Stimulated activated CD8-positive, alpha-beta memory T cell treated with anti-CD3 and anti-CD28 coated beads, Interleukin-15, amount 100 ng/mL, for 1 hour (primary cell): ENCODE data around the gene ZNRD2.
"Not testable (repeated sequence)": the region's sequence is repeated elsewhere in the genome, so short reads cannot be mapped to it uniquely, and the experiment has no call there.

Experiments used
- DNase-seq: peaks from one replicate; pipeline ENCODE4 v3.0.0-alpha.2; 2020; ENCODE audit warnings: low read depth

ZNRD2 gene

DNA sequence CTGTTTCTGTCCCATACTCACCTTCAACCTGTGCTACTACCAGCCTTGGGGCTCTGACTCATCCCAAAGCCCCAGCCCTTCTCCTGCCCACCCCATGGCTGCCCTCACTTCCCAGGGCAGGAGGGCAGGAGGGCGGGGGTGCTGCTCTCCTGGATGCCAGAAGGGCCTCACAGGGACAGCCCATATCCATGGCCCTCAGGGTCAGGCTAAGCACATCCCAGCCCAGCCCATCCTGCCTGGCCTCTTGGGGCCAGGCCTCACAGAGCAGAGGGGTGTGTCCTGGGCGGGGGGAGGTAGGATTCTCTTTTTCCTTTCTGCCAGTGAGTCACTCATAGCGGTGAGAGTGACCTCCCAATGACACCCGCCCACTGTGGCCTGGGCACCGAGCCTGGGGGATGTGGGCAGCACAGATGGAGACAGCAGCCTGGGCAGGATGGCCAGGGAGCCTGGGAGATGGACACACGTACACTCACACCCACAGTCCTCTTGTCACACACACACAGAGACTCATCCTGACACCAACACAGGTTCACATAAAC lies 14.5 kb upstream of the ZNRD2 start:
- no peak for DNase-seq

GRCh38 chr11:65556470-65557279 lies 13.6 kb upstream of the ZNRD2 start:
- no peak for DNase-seq

DNA sequence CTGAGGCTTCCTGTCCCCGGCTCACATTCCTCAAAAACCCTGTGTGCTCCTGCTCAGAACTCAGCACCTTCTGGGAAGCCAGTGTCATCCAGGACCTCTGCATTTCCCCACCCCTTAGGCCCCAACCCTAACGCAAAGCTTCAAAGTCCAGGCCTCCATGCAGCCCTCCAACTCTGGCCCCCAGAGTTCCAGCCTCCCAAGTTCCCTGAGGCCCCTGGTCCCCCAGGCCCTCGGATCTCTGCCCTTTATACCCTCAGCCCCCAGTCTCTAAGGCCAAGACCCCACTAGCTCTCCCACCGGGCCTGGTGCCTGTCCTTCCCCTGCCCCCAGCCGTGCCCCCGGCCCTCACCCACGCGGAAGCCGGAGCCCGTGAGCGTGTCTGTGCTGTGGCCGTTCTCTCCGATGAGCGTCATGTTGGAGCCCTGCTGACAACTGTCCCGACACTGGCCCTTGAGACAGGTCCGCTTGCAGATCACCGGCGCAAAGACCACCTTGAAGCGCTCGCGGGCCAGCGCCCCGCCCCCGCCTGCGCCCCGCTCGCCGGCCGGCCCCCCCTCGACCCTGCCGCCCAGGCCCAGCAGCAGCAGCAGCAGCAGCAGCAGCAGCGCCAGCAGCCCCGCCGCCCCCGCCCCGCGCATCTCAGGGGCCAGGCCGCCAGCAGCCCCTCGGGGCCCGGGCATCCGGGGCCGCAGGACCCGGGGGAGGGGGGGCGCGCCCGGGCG lies 12.8 kb upstream of the ZNRD2 start:
- no peak for DNase-seq

DNA sequence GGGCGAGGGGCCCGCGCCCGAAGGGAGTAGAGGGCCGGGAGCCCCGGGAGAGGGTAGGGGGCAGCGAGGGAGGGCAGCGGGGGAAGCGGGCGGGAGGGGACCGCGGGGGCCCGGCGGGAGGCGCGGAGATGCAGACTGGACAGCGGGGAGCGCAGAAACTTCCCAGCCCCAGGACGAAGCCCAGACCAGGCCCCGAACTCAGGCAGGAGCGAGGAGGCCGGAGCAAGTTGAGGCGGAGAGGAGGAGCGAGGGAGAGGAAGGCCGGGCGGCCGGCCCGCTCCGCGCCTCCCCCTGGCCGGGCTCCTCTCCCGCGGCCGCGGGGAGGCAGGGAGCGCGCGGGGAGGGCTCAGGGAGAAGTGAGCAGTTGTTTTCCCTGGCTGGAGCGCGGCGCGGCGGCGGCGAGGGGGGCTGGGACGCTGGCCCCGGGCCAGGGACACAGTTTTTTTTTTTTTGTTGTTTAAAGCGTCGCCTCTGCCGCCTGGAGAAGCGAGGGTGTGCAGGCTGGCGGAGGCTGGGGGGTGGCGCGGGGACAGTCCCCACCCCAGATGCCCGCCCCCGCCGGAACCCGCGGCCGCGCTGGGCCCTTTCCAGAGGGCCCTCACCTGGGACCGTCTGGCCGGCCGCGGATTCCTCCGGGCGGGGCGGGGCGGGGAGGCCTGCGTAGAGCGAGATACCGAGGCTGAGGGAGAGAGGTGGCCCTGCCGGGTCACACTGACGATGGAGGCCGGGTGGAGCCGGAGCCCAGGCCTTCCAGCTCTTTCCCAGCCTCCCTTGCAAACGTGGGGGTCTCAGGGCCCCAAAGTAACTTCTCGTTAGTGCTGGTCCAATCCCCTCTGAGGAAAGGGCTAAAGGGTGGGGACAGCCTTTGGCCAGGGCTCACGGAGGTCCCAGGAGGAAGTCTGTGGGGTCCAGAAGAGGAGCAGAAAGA lies 12.0 kb upstream of the ZNRD2 start, which contains the start of gene LTBP3:
LTBP3 (minus strand) TSS at position 358 of the 928 bp plus-strand sequence. CDS start 400 bp downstream, outside the sequence.
- DNase-seq = no peak

GRCh38 chr11:65558930-65559509 lies 11.3 kb upstream of the ZNRD2 start:
- no peak for DNase-seq

DNA sequence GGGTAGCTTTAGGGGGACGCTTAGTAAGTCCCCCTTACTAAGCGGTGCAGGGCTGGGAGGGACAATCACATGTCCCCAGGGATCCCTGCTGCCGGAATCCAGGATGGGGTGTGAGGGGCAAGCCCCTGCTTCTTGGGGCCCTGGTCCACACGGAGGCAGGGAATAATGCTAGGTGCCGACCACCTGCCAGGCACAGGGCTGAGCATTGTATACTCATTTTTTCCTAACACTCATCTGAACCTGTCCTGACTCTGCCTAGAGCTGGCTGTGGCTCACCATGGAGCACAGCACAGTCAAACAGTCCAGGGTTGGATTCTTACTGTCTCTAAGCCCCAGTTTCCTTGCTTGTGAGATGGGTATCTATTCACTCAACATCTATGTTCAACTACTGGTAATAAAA lies 10.7 kb upstream of the ZNRD2 start:
- DNase-seq = no peak

GRCh38 chr11:65559951-65560537 lies 10.2 kb upstream of the ZNRD2 start:
- DNase-seq = no peak

- no peak for DNase-seq
Measured at GRCh38 chr11:65560555-65561418, 9.5 kb upstream of the ZNRD2 start.

GRCh38 chr11:65562020-65562419 lies 8.3 kb upstream of the ZNRD2 start:
- no peak for DNase-seq

- no peak for DNase-seq
Measured at GRCh38 chr11:65562788-65563187, 7.5 kb upstream of the ZNRD2 start.

DNA sequence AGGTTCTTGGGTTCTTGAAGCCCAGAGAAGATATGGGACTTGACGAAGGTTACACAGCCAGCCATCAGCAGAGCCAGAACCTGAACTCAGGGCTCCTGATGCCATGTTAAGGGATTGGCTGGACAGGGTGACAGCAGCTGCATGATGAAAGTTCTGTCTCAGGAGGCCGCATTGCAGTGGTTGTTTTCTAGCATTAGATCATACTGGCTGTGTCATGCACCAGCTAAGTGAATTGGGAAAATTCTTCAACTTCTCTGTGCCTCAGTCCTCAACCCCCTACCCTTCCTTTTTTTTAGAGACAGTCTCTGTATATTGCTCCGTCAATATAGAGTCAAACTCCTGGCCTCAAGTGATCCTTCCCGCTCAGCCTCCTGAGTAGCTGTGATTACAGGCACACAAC lies 6.7 kb upstream of the ZNRD2 start:
- DNase-seq = no peak

DNA sequence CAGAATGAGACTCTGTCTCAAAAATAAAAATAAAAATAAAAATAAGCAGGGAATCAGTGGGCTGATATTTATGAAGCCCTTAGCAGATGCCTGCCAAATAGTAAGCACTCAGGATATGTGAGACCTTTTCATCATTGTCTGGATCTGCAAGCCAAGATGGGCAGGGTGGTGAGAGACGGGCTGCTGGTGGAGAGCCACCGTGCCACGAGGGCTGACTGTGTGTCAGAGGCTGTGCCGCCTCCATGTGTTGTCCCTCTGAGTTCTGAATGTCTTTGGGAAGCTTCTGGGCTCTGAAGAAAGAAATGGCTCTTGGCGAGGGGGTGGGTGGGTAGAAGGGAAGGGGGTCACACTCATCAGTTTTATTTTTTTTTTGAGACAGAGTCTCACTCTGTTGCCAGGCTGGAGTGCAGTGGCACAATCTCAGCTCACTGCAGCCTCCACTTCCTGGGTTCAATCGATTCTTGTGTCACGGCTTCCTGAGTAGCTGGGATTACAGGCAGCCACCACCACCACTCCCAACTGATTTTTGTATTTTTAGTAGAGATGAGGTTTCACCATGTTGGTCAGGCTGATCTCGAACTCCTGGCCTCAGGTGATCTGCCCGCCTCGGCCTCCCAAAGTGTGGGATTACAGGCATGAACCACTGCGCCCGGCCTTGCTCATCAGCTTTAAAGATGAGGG lies 5.3 kb upstream of the ZNRD2 start:
- not testable (repeated sequence) for DNase-seq

DNA sequence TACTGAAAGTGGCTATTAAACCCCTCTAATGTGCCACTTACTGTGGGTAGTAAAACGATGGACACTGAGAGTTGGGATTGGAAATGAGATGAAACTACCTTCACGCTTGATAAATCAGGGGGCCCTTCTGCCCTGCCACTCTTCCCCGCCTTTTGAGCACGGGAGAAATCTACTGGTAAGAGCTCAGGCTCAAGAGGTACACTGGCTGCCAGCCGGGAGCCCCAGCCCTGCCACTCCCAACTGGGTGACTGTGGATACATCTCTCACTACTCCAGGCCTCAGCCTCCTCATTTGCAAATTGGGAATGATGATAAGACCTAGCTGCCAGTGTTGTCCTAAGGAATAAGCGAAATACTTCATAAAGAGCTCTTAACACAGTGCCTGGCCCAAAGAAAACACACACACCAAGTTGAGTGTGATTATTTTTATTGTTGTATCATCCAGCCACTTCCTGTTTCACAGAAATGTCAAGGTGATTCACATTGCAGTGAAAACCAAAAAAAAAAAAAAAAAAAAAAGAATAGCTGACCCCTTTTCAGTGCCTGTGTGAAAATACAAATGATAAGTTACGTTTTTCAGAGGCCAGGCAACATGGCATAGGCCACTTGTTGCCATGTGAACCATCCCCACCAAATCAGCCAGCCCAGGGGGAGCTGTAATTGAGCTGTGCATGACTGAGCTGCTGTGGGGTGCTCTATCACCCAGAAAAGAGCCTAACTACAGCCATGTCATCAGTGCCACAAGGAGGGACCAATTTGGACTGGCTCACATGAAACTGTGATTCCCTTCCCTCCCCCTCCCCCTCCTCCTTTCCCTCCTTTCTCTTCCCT lies 4.4 kb upstream of the ZNRD2 start:
- no peak for DNase-seq

DNA sequence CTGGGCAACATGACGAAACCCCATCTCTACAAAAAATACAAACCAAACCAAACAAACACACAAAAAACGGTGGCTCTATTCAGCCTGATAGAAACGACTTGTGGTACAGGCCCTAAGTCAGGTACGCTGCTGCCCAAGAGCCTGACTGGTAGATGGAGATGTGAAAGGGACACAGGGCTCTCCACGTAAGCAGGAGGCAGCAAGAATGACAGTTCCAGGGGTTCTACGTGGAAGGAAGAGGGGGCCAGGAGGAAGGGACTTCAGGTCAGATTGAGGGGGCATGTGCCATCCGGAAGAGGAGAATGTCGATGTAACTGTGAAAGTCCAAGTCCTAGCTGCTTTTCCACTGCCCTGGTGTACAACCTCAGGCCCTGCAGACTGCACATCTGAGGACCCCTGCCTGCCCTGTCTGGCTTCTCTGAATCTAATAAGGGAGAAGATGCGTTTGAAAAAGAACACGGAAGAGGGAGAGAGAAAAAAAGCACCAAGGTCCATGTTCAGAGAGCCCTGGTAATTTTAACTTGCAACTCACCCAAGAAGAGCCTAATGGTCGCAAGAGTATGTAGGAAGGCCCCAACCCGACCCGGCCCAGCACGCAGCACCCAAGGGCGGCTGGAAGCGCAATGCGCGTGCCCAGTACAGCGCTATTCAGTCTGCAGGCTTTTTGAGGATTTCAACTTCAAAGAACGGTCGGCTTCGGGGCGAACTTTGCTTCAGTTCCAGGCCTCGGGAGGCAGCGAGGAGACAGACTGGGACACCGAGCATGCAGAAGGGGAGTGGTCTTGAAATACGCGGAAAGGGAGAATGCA lies 909 bp upstream of the ZNRD2 start:
- peak; percentile 37 for DNase-seq

GRCh38 chr11:65571420-65571819 lies 1.1 kb downstream of the ZNRD2 start:
- no peak for DNase-seq

GRCh38 chr11:65571940-65572339 lies 1.7 kb downstream of the ZNRD2 start:
- DNase-seq = no peak

DNA sequence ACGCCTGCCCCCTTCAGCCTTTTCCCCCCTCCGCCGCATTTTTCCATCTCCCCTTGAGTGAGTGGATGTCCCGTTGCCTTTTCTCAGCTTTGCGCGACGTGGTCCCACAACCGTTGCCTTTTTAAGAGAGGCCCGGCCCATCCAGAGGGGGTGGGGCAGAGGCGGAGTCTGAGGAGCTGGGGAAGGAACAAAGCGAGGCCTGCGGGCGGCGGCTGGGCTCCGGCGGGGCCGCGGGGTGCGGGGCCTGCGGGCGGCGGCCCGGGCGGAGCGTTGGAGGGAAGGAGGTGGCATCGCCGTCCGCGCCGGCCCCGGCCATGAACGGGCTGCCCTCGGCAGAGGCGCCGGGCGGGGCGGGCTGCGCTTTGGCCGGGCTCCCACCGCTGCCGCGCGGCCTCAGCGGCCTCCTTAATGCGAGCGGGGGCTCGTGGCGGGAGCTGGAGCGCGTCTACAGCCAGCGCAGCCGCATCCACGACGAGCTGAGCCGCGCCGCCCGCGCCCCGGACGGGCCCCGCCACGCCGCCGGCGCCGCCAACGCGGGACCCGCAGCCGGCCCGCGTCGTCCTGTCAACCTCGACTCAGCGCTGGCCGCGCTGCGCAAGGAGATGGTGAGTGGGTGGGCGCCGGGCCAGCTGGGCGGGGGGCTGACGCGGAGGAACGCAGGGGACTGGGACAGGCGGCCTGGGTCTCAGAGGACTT lies 2.2 kb downstream of the ZNRD2 start, which contains the start of gene FAM89B:
FAM89B (plus strand) TSS at position 183 of the 696 bp plus-strand sequence; CDS start at position 315, 132 bp downstream.
- peak; percentile 85 for DNase-seq
